ENCODE results near the gene PTGER1.
A peak's percentile ranks its signal among the peaks of the same experiment; 100 is the strongest.

PTGER1 gene

DNA sequence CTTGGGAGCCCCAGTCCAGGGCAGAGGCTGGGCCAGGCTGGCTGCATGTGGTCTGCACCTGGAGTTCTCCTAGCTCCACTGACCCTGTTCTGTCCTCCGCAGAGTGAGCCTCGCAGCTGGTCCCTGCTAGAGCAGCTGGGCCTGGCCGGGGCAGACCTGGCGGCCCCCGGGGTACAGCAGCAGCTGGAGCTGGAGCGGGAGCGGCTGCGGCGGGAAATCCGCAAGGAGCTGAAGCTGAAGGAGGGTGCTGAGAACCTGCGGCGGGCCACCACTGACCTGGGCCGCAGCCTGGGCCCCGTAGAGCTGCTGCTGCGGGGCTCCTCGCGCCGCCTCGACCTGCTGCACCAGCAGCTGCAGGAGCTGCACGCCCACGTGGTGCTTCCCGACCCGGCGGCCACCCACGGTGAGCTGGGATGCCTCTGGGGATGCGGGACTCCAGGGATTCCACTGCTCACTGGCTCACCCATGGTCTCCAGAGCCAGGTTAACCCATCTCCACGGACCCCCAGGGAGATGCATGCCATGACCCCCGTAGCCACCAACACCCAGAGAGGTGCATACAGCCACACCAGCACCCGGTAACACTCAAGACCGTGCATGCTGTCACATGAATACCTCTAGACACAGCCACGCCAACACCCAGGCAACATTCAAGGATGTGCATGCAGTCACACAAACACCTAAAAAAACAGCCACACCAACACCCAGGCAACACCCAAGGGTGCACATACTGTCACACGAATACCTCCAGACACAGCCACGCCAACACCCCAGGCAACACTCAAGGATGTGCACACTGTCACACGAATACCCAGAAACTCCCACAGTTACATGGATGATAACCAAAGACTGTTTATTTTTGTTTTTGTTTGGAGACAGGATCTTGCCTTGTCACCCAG is 33.9 kb downstream of the PTGER1 start:
- DNase-seq: no peak

- DNase-seq: no peak
Observed at GRCh38 chr19:14440049-14440448, 35.1 kb downstream of the PTGER1 start.

DNA sequence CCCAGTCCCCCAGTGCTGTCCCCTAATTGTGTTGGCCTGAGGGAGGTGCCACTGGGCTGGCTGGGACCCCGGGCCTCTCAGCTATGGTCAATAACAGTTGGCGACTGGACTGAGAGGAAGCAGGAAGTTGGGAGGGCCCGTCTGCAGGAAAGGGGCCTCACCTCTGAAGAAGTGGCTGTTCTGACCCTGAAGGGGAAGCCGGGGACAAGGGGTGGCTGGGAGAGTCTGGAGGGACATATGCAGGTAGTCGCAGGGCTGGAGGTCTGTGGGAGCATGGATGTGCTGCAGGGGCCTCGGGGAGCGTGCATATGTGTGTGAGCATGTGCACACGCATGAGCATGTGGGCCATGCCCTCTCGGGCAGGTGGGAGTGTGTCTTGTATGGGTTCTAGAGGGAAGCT is 36.1 kb downstream of the PTGER1 start:
- DNase-seq: no peak

DNA sequence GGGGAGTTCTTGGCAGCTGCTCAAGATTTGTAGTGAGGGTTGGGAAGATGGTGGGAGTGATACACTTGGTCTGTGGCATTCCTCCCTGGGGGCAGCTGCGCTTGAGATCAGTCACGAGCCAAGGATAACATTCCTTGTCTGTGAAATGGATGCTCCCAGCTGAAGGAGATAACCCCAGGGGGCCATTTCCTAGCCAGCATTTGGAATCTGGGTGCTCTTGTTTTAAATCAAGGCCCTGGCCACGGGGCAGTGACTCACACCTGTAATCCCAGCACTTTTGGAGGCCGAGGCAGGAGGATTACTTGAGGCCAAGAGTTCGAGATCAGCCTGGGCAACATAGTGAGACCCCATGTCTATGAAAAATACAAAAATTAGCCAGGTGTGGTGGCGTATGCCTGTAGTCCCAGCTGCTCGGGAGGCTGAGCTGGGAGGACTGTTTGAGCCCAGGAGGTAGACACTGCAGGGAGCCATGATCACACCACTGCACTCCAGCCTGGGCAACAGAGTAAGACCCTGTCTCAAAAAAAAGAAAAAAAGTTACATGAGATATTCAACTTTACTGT is 37.5 kb downstream of the PTGER1 start:
- no peak for DNase-seq

DNA sequence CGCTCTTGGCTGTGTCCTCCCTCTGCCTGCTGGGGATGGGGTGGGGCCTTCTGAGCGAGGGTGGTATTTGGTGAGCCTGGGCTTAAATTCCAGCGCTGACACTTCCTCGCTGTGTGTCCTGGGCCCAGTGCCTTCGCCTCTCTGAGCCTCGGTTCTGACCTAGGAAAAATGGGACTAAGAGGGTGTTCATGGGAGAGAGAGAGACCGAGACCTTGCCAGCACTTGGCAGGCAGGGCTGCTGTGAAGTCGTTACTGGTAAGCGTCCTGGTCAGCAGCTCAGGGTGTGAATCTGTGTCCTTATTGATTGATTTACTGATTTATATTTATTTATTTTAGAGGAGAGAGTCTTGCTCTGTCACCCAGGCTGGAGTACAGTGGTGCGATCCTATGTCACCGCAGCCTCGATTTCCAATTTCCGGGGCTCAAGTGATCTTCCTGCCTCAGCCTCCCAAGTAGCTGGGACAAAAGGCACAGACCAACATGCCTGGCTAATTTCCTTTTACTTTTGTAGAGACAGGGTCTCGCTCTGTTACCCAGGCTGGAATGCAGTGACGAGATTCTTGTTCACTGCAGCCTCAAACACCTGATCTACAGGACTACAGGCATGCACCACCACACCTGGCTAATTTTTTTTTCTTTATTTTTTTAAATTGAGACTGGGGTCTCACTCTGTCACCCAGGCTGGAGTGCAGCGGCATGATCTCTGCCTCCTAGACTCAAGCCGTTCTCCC is 39.7 kb downstream of the PTGER1 start:
- DNase-seq: no peak

DNA sequence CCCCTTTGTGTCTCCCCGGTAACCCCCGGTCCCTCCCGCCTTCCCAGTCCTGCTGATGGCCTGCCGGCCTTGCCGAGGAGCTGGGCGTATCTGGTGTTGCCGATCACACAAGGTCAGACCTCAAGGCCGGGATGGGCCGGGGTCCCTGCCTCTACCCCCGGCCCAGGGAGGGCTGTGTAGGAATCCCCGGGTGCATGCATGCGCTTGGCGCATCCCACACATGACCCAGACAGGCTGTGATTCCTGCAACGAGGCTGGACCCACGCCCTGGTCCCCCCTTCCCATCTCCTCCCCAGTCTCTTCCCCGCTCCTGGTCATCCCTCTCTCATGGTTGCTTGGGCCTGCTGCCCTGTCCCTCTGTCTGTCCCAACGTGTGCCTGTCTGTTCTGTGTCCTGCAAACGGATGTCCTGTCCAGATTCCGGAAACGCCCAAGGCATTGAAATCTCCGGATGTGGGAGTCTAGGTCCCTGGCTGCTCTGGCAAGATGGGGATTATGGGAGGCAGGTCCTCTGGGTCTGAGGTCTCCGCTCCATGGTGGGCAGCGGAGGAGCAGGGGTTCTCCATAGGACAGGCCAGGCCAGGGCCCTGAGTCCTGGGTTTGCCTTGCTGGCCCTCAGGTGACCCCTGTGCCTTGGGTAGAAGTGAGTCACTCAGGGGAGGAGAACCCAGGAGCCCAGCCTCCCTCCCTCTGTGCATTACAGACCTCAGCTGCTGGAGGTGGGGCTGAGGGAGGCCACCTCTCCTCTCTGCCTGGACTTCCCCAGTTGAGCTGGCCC is 40.4 kb downstream of the PTGER1 start:
- DNase-seq: peak; percentile 36

GRCh38 chr19:14433554-14434501 is 41.3 kb downstream of the PTGER1 start:
- DNase-seq: no peak

GRCh38 chr19:14432791-14433553 is 42.2 kb downstream of the PTGER1 start, which contains the start of gene PKN1:
Gene PKN1, plus strand, starts transcription at chr19:14433306. Its CDS starts 216 bp downstream, at chr19:14433522.
- DNase-seq: peak; percentile 56

- DNase-seq: no peak
Observed at GRCh38 chr19:14430712-14431111, 44.4 kb downstream of the PTGER1 start.

DNA sequence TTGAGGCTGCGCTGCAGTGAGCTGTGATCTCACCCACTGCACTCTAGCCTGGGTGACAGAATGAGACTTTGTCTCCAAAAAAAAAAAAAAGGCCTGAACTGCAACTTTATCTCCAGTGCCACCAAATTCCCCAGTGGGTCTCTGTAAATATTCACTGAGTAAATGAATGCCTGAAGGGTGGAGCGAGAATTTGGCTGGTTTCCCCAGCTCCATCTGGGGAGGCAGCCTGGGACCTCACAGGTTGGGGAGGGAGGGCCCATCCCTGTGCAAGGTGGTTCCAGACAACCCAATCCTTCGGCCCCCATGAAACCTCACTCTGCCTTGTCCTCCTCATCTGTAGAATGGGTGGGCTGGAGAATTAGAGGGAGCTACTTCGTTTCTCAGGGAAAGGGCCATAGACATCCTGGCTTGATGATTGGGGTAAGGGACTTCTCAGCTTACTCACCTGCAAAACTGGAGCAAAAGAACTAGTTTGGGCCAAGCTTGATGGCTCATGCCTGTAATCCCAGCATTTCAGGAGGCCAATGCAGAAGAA is 46.2 kb downstream of the PTGER1 start:
- DNase-seq: no peak

- no peak for DNase-seq
Observed at GRCh38 chr19:14427461-14427860, 47.7 kb downstream of the PTGER1 start.

DNA sequence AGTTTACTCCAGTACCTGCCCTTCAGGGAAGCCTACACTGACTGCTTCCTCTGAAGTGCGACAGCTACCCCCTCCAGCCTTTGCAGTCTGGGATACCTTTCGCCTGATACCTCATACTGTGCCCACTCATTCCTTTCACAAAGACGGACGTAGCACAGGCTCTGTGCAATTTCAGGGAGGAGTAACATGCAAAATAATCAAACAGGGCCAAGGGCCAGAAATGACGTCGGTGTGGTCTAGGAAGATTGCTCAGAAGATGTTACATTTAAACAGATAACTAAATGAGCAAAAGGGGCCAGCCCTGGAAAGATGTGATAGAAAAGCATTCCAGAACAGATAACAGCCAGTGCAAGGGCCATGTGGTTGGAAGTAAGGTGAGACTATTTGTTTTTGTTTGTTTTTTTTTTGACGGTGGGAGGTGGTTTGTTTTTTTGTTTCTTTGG is 49.4 kb downstream of the PTGER1 start:
- DNase-seq: no peak
